GM18507 (cell line): Measurements from ENCODE around the gene PKMYT1.
A peak's percentile ranks its signal among the peaks of the same experiment; 100 is the strongest.

Experiments
- DNase-seq: peaks from one replicate; pipeline ENCODE4 v3.0.0; 2011; ENCODE audit warnings: low read depth; ENCODE audit not compliant: insufficient read length; ENCODE audit errors: extremely low spot score
- FAIRE-seq: peaks from 2 replicates; lab custom pipeline; 2011; peaks lifted over from hg19 to GRCh38; lab: Jason Lieb, UNC

Gene PKMYT1

GRCh38 chr16:3019594-3020246 lies 39.5 kb upstream of the PKMYT1 start:
- no peak for FAIRE-seq
- DNase-seq: no peak

GRCh38 chr16:3017794-3018506 lies 37.7 kb upstream of the PKMYT1 start, which contains the start of gene CLDN6:
TSS of gene CLDN6 (minus strand) at chr16:3018183. CDS start at chr16:3016021, 2,162 bp downstream.
- DNase-seq (no peak), FAIRE-seq (no peak)

DNA sequence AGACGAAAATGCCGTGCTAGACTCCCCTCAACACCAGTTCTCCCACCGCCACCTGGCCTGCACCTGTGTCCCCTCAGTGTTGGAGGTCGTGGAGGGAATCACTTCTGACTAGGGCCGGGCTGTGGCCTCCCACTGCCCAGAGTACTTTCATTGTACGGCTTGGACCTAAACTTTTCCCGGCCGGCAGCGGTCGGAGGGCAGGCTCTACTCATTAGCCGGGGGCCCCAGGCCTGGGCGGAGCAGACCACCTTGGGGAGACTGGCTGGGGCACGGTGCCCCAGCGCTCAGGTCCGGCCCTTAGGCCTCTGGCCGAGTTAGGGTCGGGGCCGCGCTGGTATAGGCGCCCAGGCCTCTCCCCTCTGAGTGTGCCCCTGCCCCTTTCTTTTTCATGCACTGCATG lies 37.1 kb upstream of the PKMYT1 start:
- no peak for FAIRE-seq
- no peak for DNase-seq

GRCh38 chr16:3015865-3016521 lies 35.7 kb upstream of the PKMYT1 start:
- FAIRE-seq: no peak
- no peak for DNase-seq

- FAIRE-seq: no peak
- no peak for DNase-seq
Observed at GRCh38 chr16:3014971-3015370, 34.7 kb upstream of the PKMYT1 start.

GRCh38 chr16:3013998-3014690 lies 33.9 kb upstream of the PKMYT1 start:
- FAIRE-seq (no peak), DNase-seq (no peak)

GRCh38 chr16:3013491-3013951 lies 33.3 kb upstream of the PKMYT1 start:
- DNase-seq (no peak), FAIRE-seq (no peak)

DNA sequence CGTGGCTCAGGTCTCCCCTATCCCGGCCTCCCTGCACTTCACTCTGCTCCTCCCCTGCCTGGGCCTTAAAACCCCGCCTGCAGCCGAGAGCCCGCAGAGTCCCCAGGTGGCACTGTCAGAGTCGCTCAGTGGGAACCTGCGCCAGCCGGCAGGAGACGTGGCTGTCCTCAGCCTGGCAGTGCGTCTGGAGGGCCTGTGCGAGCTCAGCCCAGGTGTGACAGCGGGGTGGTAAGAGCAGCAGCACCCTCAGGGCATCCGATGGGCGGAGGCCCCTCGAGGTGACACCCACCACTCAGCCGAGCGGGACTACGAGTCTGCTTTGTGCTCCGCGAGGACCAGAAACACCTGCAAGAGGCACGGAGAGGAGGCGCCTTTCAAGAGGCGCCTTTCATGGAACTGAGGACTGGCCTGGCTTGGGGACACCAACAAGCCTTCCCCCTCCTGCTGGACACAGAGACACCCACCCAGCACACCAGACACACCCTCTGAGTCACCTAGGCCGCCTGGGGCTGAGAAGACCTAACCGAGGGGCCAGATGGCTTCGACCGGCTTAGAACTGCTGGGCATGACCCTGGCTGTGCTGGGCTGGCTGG lies 32.7 kb upstream of the PKMYT1 start, which contains the start of gene CLDN9:
CLDN9 (plus strand) TSS at position 96 of the 593 bp plus-strand sequence; CDS start at position 536, 440 bp downstream.
- DNase-seq (no peak), FAIRE-seq (no peak)

- DNase-seq (no peak), FAIRE-seq (no peak)
Observed at GRCh38 chr16:3012246-3012645, 32.0 kb upstream of the PKMYT1 start.

DNA sequence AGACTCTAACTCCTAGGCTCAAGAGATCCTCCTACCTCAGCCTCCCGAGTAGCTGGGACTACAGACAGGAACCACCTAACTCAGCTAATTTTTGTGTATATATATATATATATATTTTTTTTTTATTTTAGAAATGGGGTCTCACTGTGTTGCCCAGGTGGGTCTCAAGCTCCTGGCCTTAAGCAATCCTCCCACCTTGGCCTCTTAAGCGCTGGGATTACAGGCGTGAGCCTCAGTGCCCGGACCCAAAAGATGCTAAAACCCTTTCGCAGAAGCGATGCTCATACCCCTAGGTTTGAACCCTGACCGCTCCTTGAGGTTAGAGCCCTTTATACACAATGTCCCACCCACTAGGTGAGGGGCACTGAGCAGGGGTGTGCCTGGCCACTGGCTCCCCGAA lies 30.3 kb upstream of the PKMYT1 start:
- FAIRE-seq (no peak), DNase-seq (no peak)

- DNase-seq (no peak), FAIRE-seq (no peak)
Observed at GRCh38 chr16:3009568-3010390, 29.5 kb upstream of the PKMYT1 start.

- FAIRE-seq (no peak), DNase-seq (no peak)
Observed at GRCh38 chr16:3008690-3009037, 28.4 kb upstream of the PKMYT1 start.

- DNase-seq (no peak), FAIRE-seq (no peak)
Observed at GRCh38 chr16:3007957-3008689, 27.9 kb upstream of the PKMYT1 start.

- DNase-seq (no peak), FAIRE-seq (peak; percentile 67)
Observed at GRCh38 chr16:3007059-3007956, 27.1 kb upstream of the PKMYT1 start.

- DNase-seq: no peak
- no peak for FAIRE-seq
Observed at GRCh38 chr16:3004781-3005284, 24.6 kb upstream of the PKMYT1 start.

- DNase-seq (no peak), FAIRE-seq (no peak)
Observed at GRCh38 chr16:3004319-3004718, 24.1 kb upstream of the PKMYT1 start.
